GM12892 (cell line): Measurements from ENCODE around the gene EFCAB8.
"Not testable (repeated sequence)": the region's sequence is repeated elsewhere in the genome, so short reads cannot be mapped to it uniquely, and the experiment has no call there.

Source experiments
- DNase-seq: peaks from one replicate; pipeline ENCODE4 v3.0.0; 2011; ENCODE audit not compliant: insufficient read length
- FAIRE-seq: peaks from 2 replicates; lab custom pipeline; 2011; peaks lifted over from hg19 to GRCh38; lab: Jason Lieb, UNC
- POLR2A ChIP-seq: IDR thresholded peaks from 2 replicates; pipeline ENCODE4 v1.6.1; 2011; ENCODE audit warnings: low read depth, low read length, control low read depth
- POLR2AphosphoS5 ChIP-seq: IDR thresholded peaks from 2 replicates; pipeline ENCODE4 v1.6.1; 2011; ENCODE audit warnings: low read depth, low read length, control low read depth
- TAF1 ChIP-seq: IDR thresholded peaks from 2 replicates; pipeline ENCODE4 v1.6.1; 2011; ENCODE audit warnings: low read depth, mild to moderate bottlenecking, control low read depth, low read length, borderline replicate concordance

EFCAB8 gene

DNA sequence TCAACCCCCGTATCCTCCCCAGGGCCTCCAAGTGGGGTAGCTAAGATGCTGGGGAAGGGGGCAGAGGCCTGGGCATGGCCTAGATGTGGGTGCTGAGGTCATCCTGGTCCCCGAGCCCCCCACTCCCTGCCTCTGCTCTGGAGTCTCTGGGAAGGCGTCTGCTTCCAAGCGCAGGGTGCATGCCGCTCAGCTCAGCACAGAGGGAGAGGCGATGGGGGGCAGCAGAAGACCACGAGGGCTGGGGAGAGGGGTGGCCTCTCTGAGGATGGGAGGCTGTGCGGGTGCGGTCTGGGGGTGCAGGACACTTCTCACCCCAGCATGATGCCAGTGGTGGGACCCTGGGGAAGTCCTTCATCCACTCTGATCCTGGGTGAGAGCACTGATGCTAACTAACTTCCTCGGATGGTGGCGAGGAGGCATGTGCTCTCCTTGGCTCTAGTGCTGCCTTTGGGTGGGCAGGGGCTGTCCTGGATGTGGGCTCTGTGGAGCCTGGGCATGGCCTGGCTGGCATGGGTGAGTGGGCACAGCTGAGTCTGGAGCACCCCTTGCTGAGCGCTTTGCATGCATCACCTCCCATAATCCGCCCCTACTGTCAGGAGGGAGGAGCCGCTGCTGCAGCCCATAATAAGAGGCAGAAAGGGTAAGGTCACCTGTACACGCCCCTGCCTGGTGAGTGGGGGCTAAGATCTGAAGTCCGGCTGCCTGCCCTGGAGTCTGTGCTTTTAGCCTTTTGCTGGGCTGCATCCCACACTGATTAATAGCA is 34.7 kb downstream of the EFCAB8 start:
- TF ChIP-seq POLR2A (no peak), TAF1 (no peak), POLR2AphosphoS5 (no peak)
- DNase-seq = no peak
- no peak for FAIRE-seq

GRCh38 chr20:32894026-32894483 is 35.3 kb downstream of the EFCAB8 start:
- FAIRE-seq = no peak
- no peak for TF ChIP-seq POLR2AphosphoS5
- no peak for TF ChIP-seq TAF1
- TF ChIP-seq POLR2A = no peak
- DNase-seq = no peak

DNA sequence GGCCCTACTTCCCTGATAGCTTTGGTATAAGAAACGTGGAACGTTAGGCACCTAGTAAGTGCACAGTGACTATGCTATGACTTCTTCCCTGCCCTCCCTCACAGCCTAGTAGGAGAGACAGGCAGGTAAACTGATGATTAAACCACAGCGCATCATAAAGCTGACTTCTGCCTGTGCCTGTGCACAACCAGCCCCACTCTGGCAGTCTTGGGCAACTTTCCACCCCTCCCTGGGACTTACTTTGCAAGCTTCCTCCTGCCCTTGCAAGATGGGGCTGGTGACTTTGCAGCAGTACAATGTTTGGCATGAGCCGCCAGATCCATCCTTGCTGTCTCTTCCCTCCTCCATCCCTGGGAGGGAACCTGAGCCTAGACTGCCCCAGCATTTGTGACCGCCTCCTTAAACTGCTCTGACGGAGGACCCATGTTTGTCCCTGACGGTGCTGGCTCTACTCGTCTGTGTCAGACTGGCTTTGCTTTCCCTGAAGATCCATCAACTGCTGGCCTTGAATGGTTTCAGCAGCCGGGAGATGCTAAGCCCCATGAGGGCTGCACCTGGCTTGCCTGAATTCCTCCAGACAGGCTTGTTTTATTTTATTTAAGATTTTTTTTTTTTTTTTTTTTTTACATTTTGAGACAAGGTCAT is 36.1 kb downstream of the EFCAB8 start:
- no peak for TF ChIP-seq POLR2A
- no peak for TF ChIP-seq TAF1
- no peak for TF ChIP-seq POLR2AphosphoS5
- no peak for FAIRE-seq
- no peak for DNase-seq

DNA sequence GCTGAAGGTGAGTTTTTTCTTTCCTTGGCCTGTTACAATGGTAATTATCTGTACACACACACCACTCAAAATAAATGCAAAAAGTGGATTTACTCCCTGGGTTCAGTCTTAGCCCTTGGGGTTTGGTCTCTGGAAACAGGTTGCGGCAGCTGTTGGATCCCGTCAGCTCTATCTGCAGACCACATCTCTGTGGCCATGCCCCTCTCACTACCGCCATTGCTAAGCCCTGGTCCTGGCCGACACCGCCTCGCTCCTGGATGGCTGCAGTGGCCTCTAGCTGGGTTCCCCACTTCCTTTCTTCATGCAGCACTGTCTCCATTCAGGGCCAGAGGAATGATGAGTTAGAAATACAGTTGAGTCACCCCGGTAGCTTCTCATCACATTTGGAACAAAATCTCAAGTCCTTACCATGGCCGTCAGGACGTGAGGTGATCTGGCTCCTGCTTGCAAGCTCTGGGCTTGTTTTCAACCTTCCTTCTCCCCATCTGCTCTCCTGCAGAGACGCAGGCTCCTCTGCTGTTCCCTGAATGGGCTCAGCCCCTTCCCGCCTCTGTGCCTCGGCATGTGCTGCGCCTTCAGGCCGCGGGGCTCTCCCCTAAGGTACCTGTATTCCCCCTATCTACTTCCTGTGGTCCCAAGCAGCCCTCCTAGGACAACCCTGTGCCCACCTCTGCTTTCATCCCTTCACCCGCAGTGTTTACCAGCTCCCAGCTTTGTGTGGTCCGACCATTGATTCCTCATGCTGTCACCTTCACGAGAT is 38.0 kb downstream of the EFCAB8 start:
- FAIRE-seq (no peak), DNase-seq (no peak)
- TF ChIP-seq TAF1 (no peak), POLR2A (no peak), POLR2AphosphoS5 (no peak)

DNA sequence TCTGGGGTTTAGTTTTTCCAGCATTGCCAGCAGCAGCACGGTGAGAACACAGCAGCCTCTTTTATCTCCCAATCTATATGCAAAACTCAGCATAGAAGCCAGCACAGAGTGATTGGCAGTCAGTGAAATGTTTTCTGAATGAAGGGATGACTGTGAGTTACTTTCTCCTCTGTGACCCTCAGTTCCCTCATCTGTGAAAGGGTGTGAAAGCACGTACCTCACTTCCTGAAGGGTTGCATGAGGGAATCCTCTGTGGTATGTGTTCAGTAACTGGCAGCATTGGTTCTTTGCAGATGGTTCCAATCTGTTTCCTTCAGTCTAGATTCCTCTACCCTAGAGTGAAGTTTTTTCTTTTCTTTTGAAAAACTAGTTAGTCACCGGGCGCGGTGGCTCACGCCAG is 40.0 kb downstream of the EFCAB8 start:
- DNase-seq (no peak), FAIRE-seq (no peak)
- no peak for TF ChIP-seq POLR2A
- no peak for TF ChIP-seq POLR2AphosphoS5
- no peak for TF ChIP-seq TAF1

DNA sequence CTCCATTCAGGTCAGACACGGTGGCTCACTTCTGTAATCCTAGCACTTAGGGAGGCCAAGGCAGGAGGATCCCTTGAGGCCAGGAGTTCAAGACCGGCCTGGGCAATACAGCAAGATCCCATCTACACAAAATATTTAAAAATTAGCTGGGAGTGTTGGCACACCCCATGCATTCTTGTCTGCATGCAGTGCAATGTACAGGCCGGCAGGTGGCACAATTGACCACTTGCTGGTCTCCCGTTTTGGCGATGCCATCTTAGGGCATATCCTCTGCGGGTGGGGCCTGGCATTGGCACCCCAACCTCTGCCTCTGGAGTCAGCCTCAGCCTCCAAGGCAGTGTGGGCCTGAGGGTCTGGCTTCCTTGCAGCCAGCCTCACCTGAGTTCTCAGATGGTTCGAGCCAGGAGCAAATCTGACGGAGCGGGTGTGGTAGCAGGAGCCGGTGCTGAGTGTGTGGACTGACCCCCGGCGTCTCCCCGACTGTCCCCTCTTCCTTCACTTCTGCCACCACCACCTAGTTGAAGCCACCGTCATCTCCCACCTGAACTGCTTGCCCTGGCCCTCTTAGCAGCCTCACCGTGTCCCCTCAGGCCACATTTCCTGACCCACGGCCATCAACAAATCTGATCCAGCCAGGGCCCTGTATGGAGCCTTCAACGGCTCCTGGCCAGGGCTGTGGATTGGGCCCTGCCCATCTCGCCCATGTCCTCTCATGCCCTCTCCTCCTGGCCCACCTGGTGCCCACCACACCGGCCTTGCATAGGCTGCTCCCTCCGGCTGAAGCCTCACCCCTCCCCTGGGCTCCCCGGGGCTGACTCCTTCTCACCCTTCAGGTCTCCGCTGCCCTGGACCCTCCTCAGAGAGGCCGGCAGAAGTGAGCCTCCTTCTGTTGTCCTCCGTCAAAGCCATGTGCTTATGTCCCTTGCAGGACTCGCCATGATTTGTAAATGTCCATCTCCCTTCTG is 44.0 kb downstream of the EFCAB8 start:
- DNase-seq = peak; percentile 63
- peak; percentile 33 for FAIRE-seq
- TF ChIP-seq POLR2A (no peak), TAF1 (no peak), POLR2AphosphoS5 (no peak)

DNA sequence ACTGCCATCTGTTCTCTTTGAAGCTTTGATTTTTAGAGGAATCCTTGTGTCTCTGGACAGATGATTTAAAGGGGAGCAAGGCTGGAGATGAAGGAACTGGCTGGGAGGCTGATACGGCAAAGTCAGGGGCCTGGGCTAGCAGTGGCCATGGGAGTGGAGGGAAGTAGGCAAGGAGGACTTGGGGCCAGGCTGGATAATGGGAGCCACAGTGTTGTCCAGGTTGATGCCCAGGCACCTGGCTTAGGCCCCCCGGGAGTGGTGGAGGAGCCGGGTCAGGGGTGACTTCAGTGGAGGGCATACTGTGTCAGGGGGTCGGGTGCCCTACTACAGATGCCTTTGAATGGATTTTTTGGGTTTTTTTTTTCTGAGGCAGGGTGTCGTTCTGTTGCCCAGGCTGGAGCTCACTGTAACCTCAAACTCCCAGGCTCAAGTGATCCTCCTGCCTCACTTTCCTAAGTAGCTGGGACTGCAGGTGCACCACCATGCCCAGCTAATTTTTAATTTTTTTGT is 45.0 kb downstream of the EFCAB8 start:
- TF ChIP-seq TAF1 (no peak), POLR2AphosphoS5 (no peak), POLR2A (no peak)
- FAIRE-seq (no peak), DNase-seq (no peak)

- not testable (repeated sequence) for FAIRE-seq
These were observed 46.0 kb downstream of the EFCAB8 start for GRCh38 chr20:32904678-32905077.

GRCh38 chr20:32906200-32906599 is 47.5 kb downstream of the EFCAB8 start:
- DNase-seq (no peak), FAIRE-seq (no peak)
- TF ChIP-seq POLR2AphosphoS5 = no peak
- TF ChIP-seq POLR2A = no peak
- no peak for TF ChIP-seq TAF1

More at GRCh38 chr20:32904678-32905077, 46.0 kb downstream of the EFCAB8 start:
- DNase-seq = not testable (repeated sequence)

DNA sequence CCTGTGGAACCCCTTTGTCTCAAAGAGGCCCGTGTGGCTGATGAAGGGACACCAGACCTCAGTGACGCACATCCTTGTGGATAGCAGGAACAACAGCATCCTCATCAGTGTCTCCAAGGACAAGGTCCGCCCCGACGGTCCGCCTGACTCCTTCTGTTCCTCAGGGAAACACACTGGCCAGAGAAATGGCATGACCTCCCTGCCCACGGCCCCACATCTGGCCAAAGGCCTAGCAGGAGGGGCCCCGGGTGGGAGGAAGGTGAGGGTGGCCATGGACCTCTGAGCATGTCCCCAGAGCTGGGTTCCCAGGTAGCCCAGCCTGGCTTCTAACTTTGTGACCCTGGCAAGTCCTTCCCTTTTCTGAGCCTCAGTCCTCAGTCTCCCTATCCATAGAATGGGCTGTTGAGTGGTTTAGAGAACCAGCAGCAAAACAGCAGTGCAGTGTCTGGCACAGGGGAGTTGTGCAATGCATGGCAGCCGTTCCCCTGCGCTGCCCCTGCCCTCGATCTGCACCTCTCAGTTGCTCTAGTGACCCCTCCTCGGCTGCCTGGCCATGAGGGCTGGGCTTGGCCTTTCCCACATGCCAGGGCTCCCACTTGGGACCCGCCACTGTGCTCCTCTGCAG is 48.3 kb downstream of the EFCAB8 start:
- FAIRE-seq (no peak), DNase-seq (no peak)
- no peak for TF ChIP-seq POLR2AphosphoS5
- no peak for TF ChIP-seq TAF1
- TF ChIP-seq POLR2A = no peak
